HG03060 (cell line): Measurements from ENCODE around the gene TTC6.

ENCODE experiments used
- ATAC-seq: cut with Tn5 transposase; IDR thresholded peaks from one replicate; pipeline ENCODE4 v1.9.1; 2021; ENCODE audit warnings: low read depth, moderate number of reproducible peaks; ENCODE audit not compliant: unreplicated experiment

Gene TTC6

GRCh38 chr14:37597538-37597913, 2.1 kb downstream of the TTC6 start:
- no peak for ATAC-seq

GRCh38 chr14:37597914-37598746, 2.7 kb downstream of the TTC6 start:
- no peak for ATAC-seq

GRCh38 chr14:37598747-37599506, 3.5 kb downstream of the TTC6 start:
- ATAC-seq, result no peak

- ATAC-seq, result no peak
Observed at GRCh38 chr14:37599507-37600368, 4.3 kb downstream of the TTC6 start.

GRCh38 chr14:37600880-37601741, 5.7 kb downstream of the TTC6 start:
- no peak for ATAC-seq

GRCh38 chr14:37601865-37602264, 6.4 kb downstream of the TTC6 start:
- ATAC-seq, result no peak

GRCh38 chr14:37602605-37603453, 7.4 kb downstream of the TTC6 start:
- no peak for ATAC-seq

- ATAC-seq, result no peak
Observed at GRCh38 chr14:37603688-37604251, 8.3 kb downstream of the TTC6 start.

- ATAC-seq, result no peak
Observed at GRCh38 chr14:37606678-37607077, 11.2 kb downstream of the TTC6 start.

- no peak for ATAC-seq
Observed at GRCh38 chr14:37608649-37609048, 13.2 kb downstream of the TTC6 start.

- ATAC-seq, result no peak
Observed at GRCh38 chr14:37610945-37611523, 15.6 kb downstream of the TTC6 start.

GRCh38 chr14:37615582-37616289, 20.3 kb downstream of the TTC6 start:
- no peak for ATAC-seq

- no peak for ATAC-seq
Observed at GRCh38 chr14:37616853-37617252, 21.4 kb downstream of the TTC6 start.

- ATAC-seq, result no peak
Observed at GRCh38 chr14:37617864-37618365, 22.5 kb downstream of the TTC6 start.

- ATAC-seq, result no peak
Observed at GRCh38 chr14:37618498-37619028, 23.1 kb downstream of the TTC6 start.

- no peak for ATAC-seq
Observed at GRCh38 chr14:37620856-37621255, 25.4 kb downstream of the TTC6 start.

GRCh38 chr14:37622231-37622923, 26.9 kb downstream of the TTC6 start:
- no peak for ATAC-seq
